Stimulated activated effector memory CD8-positive, alpha-beta T cell treated with anti-CD3 and anti-CD28 coated beads, Interleukin-12 subunit alpha, Interleukin-12 subunit beta, amount 100 ng/mL, for 72 hours (primary cell): ENCODE results near the gene NLGN1.

ENCODE experiments used
- ATAC-seq: fragments of 150-1000 bp; cut with Tn5 transposase; 2 replicates; pipeline ENCODE4 v1.10.0; 2021
- DNase-seq, 2 donors: peaks; one replicate each; pipeline ENCODE4 v3.0.0; 2021 to 2022; ENCODE audit warnings: low spot score in 2 of 2
- H3K27ac Mint-ChIP-seq: one replicate; pipeline ENCODE4 v1.8.0; 2022; ENCODE audit warnings: mild to moderate bottlenecking, mixed read lengths
- H3K36me3 Mint-ChIP-seq: one replicate; pipeline ENCODE4 v1.8.0; 2022; ENCODE audit warnings: mild to moderate bottlenecking, mixed read lengths
- H3K4me1 Mint-ChIP-seq: one replicate; pipeline ENCODE4 v1.8.0; 2022; ENCODE audit warnings: mixed read lengths
- H3K4me3 Mint-ChIP-seq: one replicate; pipeline ENCODE4 v1.8.0; 2022; ENCODE audit warnings: mild to moderate bottlenecking, mixed read lengths
- H3K9me3 Mint-ChIP-seq: one replicate; pipeline ENCODE4 v1.8.0; 2022; ENCODE audit warnings: mixed read lengths

NLGN1 gene

GRCh38 chr3:173622166-173622565 lies 224.6 kb downstream of the NLGN1 start:
- no peak for ATAC-seq
- DNase-seq, result no peak

DNA sequence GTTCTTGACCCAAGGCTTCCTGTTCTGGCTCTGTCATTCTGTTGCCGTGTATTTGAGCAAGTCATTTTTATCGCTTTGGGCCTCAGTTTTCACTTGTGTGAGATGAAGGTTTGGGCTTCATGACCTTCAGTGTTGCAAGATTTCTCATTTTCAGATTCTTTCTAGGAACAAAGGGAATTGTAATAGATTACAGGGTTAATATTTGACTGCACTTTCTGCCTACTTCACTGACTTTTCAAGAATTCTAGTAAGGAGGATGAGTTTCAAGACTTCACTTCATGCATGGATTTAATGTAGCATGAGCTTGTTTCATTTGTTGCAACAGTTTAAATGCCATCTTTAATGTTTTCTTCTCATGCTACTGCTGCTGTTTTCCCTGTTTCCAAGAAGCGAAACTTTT lies 226.5 kb downstream of the NLGN1 start:
- H3K4me1 Mint-ChIP-seq, result no peaks in the 10 kb centered on the region
- H3K9me3 Mint-ChIP-seq, result peaks cover 33% of the 10 kb centered on the region
- no peaks in the 10 kb centered on the region for H3K36me3 Mint-ChIP-seq
- H3K4me3 Mint-ChIP-seq, result no peak overlapping the region
- no peak for DNase-seq
- no peak overlapping the region for H3K27ac Mint-ChIP-seq
- no peak for ATAC-seq

More at GRCh38 chr3:173622166-173622565, 224.6 kb downstream of the NLGN1 start:
- H3K4me1 Mint-ChIP-seq, result no peaks in the 10 kb centered on the region
- no peak overlapping the region for H3K4me3 Mint-ChIP-seq
- H3K9me3 Mint-ChIP-seq, result peaks cover 34% of the 10 kb centered on the region
- no peaks in the 10 kb centered on the region for H3K36me3 Mint-ChIP-seq
- H3K27ac Mint-ChIP-seq, result no peak overlapping the region

DNA sequence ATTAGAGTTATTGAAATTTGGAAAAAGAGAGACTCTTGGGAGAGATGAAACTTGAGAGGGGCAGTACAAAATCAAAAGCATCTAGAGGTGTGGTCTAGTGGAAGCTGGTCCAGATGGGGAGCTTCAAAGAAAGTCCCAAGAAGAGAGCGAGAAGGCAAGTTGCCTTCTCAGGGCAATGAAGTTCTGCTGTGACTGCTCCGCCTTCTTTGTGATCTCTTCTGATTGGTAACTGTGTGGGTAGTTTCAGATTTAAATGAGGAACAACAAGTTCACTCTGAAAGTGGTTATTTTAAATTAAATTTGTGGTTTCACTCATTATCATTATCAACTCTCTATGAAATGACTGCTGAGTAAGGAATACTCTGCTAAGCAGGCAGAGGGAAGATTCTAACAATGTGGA lies 233.3 kb downstream of the NLGN1 start:
- no peaks in the 10 kb centered on the region for H3K4me1 Mint-ChIP-seq

DNA sequence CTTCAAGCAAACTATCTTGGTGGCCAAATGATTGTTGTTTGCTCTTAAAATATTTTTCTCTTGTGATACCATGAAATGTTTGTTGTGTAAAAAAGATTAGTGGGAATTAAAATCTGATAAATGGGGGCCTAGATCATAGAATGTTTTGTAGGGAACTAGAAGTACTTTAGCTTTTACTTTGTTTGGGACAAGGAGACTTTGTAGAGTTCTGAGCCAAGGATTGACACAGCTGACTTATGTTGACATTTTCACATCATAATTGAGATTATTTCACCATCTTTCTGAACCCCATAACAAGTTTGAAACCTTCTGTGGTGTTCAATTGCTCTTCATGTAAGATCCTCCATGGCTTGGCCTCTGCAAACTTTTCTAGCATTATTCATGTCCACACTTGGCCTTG lies 235.4 kb downstream of the NLGN1 start:
- no peak overlapping the region for H3K4me3 Mint-ChIP-seq
- DNase-seq (no peak), ATAC-seq (no peak)
- no peak overlapping the region for H3K27ac Mint-ChIP-seq
- no peaks in the 10 kb centered on the region for H3K4me1 Mint-ChIP-seq
- H3K9me3 Mint-ChIP-seq, result peaks cover 9% of the 10 kb centered on the region
- no peaks in the 10 kb centered on the region for H3K36me3 Mint-ChIP-seq

More for the DNA sequence above, 233.3 kb downstream of the NLGN1 start:
- no peak for ATAC-seq
- Mint-ChIP-seq H3K36me3 (no peaks in the 10 kb centered on the region), H3K4me3 (no peak overlapping the region), H3K27ac (no peak overlapping the region), H3K9me3 (peaks cover 14% of the 10 kb centered on the region)
- no peak for DNase-seq

GRCh38 chr3:173635826-173636225 lies 238.3 kb downstream of the NLGN1 start:
- no peak overlapping the region for H3K27ac Mint-ChIP-seq
- no peaks in the 10 kb centered on the region for H3K36me3 Mint-ChIP-seq
- ATAC-seq (no peak), DNase-seq (no peak)
- H3K4me1 Mint-ChIP-seq, result no peaks in the 10 kb centered on the region
- H3K4me3 Mint-ChIP-seq, result no peak overlapping the region
- peaks cover 13% of the 10 kb centered on the region for H3K9me3 Mint-ChIP-seq

- ATAC-seq (no peak), DNase-seq (no peak)
- H3K4me1 Mint-ChIP-seq, result no peaks in the 10 kb centered on the region
- H3K27ac Mint-ChIP-seq, result no peak overlapping the region
- no peaks in the 10 kb centered on the region for H3K36me3 Mint-ChIP-seq
- peaks cover 9% of the 10 kb centered on the region for H3K9me3 Mint-ChIP-seq
- no peak overlapping the region for H3K4me3 Mint-ChIP-seq
These were observed 241.6 kb downstream of the NLGN1 start for GRCh38 chr3:173639098-173639497.

- ATAC-seq (no peak), DNase-seq (no peak)
- peaks cover 14% of the 10 kb centered on the region for H3K9me3 Mint-ChIP-seq
- H3K4me1 Mint-ChIP-seq, result no peaks in the 10 kb centered on the region
- H3K4me3 Mint-ChIP-seq, result no peak overlapping the region
- no peaks in the 10 kb centered on the region for H3K36me3 Mint-ChIP-seq
- no peak overlapping the region for H3K27ac Mint-ChIP-seq
These were observed 244.2 kb downstream of the NLGN1 start for GRCh38 chr3:173641696-173642095.

- no peak for DNase-seq
- Mint-ChIP-seq H3K4me3 (no peak overlapping the region), H3K27ac (no peak overlapping the region), H3K36me3 (no peaks in the 10 kb centered on the region), H3K4me1 (no peaks in the 10 kb centered on the region), H3K9me3 (peaks cover 11% of the 10 kb centered on the region)
- ATAC-seq, result peak; percentile 40
These were observed 246.8 kb downstream of the NLGN1 start for GRCh38 chr3:173644086-173645082.

- H3K4me1 Mint-ChIP-seq, result no peaks in the 10 kb centered on the region
- no peak overlapping the region for H3K27ac Mint-ChIP-seq
- peaks cover 13% of the 10 kb centered on the region for H3K9me3 Mint-ChIP-seq
- H3K36me3 Mint-ChIP-seq, result no peaks in the 10 kb centered on the region
- DNase-seq (no peak), ATAC-seq (no peak)
- H3K4me3 Mint-ChIP-seq, result no peak overlapping the region
These were observed 253.1 kb downstream of the NLGN1 start for GRCh38 chr3:173650596-173650995.

- no peak overlapping the region for H3K4me3 Mint-ChIP-seq
- no peaks in the 10 kb centered on the region for H3K36me3 Mint-ChIP-seq
- H3K9me3 Mint-ChIP-seq, result peaks cover 10% of the 10 kb centered on the region
- no peaks in the 10 kb centered on the region for H3K4me1 Mint-ChIP-seq
- DNase-seq, result no peak
- H3K27ac Mint-ChIP-seq, result no peak overlapping the region
- ATAC-seq, result no peak
These were observed 254.5 kb downstream of the NLGN1 start for GRCh38 chr3:173652093-173652492.

DNA sequence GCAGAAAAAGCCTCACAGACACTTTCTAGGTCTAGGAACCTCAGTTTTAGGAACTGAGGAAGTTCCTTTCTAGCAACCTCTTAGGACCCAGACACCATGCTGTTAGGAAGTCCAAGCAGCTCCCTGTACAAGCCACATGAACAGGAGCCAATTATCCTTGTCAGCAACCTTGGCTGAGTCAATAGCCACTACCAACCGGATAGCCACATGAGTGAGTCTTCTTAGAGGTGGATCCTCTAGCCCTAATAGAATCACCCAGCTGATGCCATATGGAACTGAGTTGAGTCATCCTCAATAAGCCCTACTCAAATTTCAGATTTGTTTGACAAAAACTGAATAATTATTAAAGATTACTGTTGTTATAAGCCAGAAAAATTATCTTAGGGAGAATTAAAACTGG lies 256.2 kb downstream of the NLGN1 start:
- H3K27ac Mint-ChIP-seq, result no peak overlapping the region
- peaks cover 10% of the 10 kb centered on the region for H3K9me3 Mint-ChIP-seq
- H3K4me1 Mint-ChIP-seq, result no peaks in the 10 kb centered on the region
- H3K4me3 Mint-ChIP-seq, result no peak overlapping the region
- H3K36me3 Mint-ChIP-seq, result no peaks in the 10 kb centered on the region
- ATAC-seq, result no peak
- DNase-seq, result no peak

DNA sequence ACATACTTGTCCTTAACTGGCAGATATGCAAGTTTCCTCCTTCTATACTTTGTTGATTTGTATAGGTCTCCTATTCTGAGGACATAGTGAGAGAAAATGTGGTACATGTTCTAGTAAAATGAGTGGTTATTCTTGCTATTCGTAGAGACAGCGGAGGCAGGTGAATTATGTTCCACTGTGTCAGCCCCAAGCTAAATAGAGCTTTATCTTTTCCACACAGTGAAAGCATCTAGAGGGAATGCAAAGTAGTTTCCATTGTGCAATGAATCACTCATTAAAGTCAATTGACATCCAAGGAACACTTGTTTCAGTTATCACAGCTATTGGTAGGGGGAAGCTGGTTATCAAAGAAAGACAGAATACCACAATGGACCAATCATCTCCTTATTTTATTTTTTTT lies 262.4 kb downstream of the NLGN1 start:
- ATAC-seq, result no peak
- Mint-ChIP-seq H3K4me1 (no peaks in the 10 kb centered on the region), H3K27ac (no peak overlapping the region), H3K36me3 (no peaks in the 10 kb centered on the region), H3K4me3 (no peak overlapping the region), H3K9me3 (peaks cover 4% of the 10 kb centered on the region)
- no peak for DNase-seq

GRCh38 chr3:173660645-173661299 lies 263.2 kb downstream of the NLGN1 start:
- Mint-ChIP-seq H3K4me1 (no peaks in the 10 kb centered on the region), H3K9me3 (peaks cover 4% of the 10 kb centered on the region), H3K4me3 (no peak overlapping the region), H3K27ac (no peak overlapping the region), H3K36me3 (no peaks in the 10 kb centered on the region)
- no peak for DNase-seq
- no peak for ATAC-seq

DNA sequence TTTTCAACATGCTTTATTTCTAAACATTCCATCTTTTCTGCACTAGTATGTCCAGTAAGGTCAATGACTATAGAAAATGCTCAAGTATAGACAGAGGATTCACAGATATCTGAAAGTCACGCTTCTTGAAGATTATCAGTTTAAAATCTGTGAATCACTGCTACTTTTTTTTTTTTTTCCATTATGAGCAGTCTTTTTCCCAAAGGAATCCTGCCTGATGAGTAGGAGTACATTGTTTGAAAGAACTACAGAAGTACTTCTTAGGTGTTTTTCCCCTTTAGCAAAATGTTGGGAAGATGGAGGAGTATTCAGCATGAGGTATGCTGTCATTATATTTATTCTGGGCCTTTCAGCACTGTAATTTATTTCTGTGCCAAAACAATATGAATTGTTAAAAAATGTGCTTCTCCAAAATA lies 266.2 kb downstream of the NLGN1 start:
- DNase-seq, result no peak
- no peak overlapping the region for H3K27ac Mint-ChIP-seq

DNA sequence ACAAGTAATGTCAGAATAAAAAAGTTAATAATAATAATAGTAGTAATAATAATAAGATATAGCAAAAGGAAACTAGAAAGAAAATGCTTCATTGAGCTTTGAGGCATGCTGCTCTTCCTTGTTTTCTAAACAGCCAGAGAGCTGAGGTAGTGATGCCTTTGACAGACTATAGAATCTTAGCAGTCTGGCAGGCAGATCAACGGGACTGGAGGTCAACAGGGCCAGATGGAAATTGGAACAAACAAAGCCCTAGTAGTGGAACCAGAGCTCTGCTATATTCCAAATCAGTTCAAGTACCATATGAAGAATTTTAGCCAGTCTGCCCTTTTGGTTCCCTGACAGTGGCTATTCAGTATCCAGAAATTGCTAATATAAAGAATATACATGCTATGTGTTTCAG lies 278.6 kb downstream of the NLGN1 start:
- Mint-ChIP-seq H3K36me3 (no peaks in the 10 kb centered on the region), H3K9me3 (no peaks in the 10 kb centered on the region), H3K4me3 (no peak overlapping the region), H3K4me1 (no peaks in the 10 kb centered on the region), H3K27ac (no peak overlapping the region)
- DNase-seq (no peak), ATAC-seq (no peak)

More for the DNA sequence above, 266.2 kb downstream of the NLGN1 start:
- H3K4me1 Mint-ChIP-seq, result no peaks in the 10 kb centered on the region
- no peaks in the 10 kb centered on the region for H3K36me3 Mint-ChIP-seq
- no peak overlapping the region for H3K4me3 Mint-ChIP-seq
- ATAC-seq, result no peak
- peaks cover 4% of the 10 kb centered on the region for H3K9me3 Mint-ChIP-seq

GRCh38 chr3:173681188-173681678 lies 283.7 kb downstream of the NLGN1 start:
- Mint-ChIP-seq H3K36me3 (no peaks in the 10 kb centered on the region), H3K9me3 (peaks cover 2% of the 10 kb centered on the region), H3K4me3 (no peak overlapping the region), H3K27ac (no peak overlapping the region), H3K4me1 (no peaks in the 10 kb centered on the region)
- ATAC-seq (no peak), DNase-seq (no peak)
